ENCODE data around the gene BCL2A1. TPM values are rescaled to one million over a fixed set of nuclear protein-coding genes. Genes with fewer than 3 reads are reported as not detected.
"Not testable (repeated sequence)": the region's sequence is repeated elsewhere in the genome, so short reads cannot be mapped to it uniquely, and the experiment has no call there.

Gene BCL2A1
- total RNA-seq, 4 donors from 2014 or later: 3.8 to 21.5 TPM; not detected in 2

DNA sequence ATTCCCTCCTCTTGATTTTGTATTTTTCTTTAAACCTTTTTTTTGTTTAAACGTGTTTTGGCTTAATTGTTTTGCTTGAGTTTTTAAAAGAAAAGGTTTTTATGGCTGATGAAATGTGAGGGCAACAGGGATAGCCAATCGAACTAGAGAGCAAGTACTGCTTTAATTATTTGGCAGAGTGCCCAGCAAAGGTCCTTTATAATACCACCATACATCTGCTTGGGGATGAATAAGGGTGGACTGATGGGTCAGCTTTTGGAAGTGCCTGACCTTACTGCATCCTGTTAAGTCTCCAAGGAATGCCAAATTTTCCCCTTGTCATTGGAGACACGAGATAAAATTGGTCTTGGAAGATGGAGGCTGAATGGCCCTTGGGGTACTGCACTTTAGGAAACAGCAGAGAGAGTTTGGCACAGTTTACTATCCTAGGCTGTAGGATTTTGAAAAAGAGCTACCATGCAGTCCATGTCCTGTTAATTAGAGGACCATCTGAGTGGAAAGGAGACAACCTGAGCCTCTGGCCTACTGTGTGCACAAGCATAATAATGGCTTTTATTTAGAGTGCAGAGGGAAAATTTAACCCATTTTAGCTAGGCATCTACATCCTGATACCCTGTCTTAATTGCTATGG lies 54.4 kb downstream of the BCL2A1 start:
- Histone ChIP-seq H3K27ac (no peak overlapping the region), H3K36me3 (peaks cover 0 to 24% (median 0%) of the 10 kb centered on the region in 3 donors), H3K4me1 (no peaks in the 10 kb centered on the region), H3K4me3 (no peak overlapping the region), H3K27me3 (no peaks in the 10 kb centered on the region), H3K9me3 (peaks cover 0 to 58% (median 14%) of the 10 kb centered on the region in 4 donors)
- DNase-seq: no peak
- TF ChIP-seq CTCF (IDR thresholded peaks at IDR 0.05): no peak
- no peak for TF ChIP-seq POLR2A (IDR thresholded peaks at IDR 0.05)

- not testable (repeated sequence) for H3K27ac ChIP-seq, H3K4me3 ChIP-seq, DNase-seq, H3K27me3 ChIP-seq, H3K4me1 ChIP-seq
- Histone ChIP-seq H3K9me3 (peaks cover 0 to 53% (median 14%) of the 10 kb centered on the region in 4 donors), H3K36me3 (peaks cover 0 to 18% (median 0%) of the 10 kb centered on the region in 3 donors)
Observed at GRCh38 chr15:79915776-79916501, 55.1 kb downstream of the BCL2A1 start.

GRCh38 chr15:79914728-79915127 lies 56.3 kb downstream of the BCL2A1 start:
- no peaks in the 10 kb centered on the region for H3K27me3 ChIP-seq
- H3K4me1 ChIP-seq: no peaks in the 10 kb centered on the region
- no peak overlapping the region for H3K4me3 ChIP-seq
- TF ChIP-seq CTCF (IDR thresholded peaks at IDR 0.05) (no peak), POLR2A (IDR thresholded peaks at IDR 0.05) (no peak)
- peaks cover 0 to 41% (median 12%) of the 10 kb centered on the region in 4 donors for H3K9me3 ChIP-seq
- H3K36me3 ChIP-seq: peaks cover 0 to 8% (median 0%) of the 10 kb centered on the region in 3 donors
- DNase-seq: no peak
- no peak overlapping the region for H3K27ac ChIP-seq

Other genes with a start within 250 kb of the BCL2A1 start
- gene MTHFS, start 74.2 kb downstream of the BCL2A1 start, total RNA-seq: 10 to 100 TPM in 3 of 4 donors, not detected in 1; 26.7 to 49.9 (median 29.8) TPM
- gene ZFAND6, start 88.5 kb upstream of the BCL2A1 start, total RNA-seq: 100 to 1,000 TPM in 1 of 4 donors, 10 to 100 TPM in 3; 75.9 to 154 (median 81.0) TPM
- 10 to 100 TPM in 3 of 4 donors, 1 to 10 TPM in 1; 6.6 to 17.3 (median 15.3) TPM for gene FAH, start 181.8 kb upstream of the BCL2A1 start, total RNA-seq